ENCODE results near the gene INHBA. TPM values are rescaled to one million over a fixed set of nuclear protein-coding genes. Genes with fewer than 3 reads are reported as not detected.

Gene INHBA
- polyA plus RNA-seq, 1 donor: 2.4 TPM

DNA sequence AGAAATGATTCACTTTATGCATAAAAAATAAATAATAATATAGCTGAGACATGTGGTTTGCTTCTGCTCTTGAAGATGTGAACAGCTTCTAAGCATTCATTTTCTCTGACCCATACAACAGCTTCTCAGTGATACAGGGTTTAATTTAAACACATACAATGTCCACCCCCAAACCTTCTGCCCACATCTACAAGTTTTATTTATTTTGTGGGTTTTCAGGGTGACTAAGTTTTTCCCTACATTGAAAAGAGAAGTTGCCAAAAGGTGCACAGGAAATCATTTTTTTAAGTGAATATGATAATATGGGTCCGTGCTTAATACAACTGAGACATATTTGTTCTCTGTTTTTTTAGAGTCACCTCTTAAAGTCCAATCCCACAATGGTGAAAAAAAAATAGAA is 17.2 kb downstream of the INHBA start:
- DNase-seq: no peak

GRCh38 chr7:41682422-41682821 is 20.5 kb downstream of the INHBA start:
- no peak for DNase-seq

DNA sequence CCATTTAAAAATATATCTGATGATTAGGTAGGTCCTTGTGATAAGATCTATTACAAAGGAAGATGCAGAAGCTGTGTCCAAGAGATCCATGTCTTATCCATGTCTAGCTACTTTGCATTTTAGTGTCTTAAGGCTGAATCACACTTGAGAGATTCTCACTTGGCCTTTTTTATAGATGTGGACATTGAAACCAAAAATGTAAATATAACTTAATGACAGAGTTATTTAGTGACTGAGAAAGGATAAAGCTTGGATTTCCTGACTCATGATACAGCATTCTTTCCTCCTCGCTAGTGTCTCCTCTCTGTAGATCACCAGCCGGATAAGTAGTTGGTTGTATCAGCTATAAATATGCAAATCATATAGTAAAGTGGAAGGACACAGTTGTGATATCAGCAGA is 23.3 kb downstream of the INHBA start:
- DNase-seq: no peak

- no peak for DNase-seq
These were observed 28.3 kb downstream of the INHBA start for GRCh38 chr7:41674505-41675023.

DNA sequence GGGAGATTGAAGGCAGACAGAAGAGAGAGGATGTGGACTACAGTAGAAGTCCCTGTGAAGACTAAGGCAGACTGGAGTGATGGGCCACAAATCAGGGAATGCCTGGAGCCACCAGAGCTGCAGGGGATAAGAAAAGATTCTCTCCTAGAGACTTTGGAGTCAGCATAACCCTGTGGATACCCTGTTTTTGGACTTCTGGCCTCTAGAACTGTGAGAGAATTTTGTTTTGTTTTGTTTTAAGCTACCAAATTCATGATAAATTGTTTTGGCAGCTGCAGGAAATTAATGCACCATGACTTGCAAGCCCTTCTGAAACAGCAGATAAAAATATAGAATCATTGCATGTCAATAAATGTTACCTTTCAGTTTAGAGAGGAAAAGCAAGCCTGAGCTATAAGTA is 41.3 kb downstream of the INHBA start:
- DNase-seq: no peak

DNA sequence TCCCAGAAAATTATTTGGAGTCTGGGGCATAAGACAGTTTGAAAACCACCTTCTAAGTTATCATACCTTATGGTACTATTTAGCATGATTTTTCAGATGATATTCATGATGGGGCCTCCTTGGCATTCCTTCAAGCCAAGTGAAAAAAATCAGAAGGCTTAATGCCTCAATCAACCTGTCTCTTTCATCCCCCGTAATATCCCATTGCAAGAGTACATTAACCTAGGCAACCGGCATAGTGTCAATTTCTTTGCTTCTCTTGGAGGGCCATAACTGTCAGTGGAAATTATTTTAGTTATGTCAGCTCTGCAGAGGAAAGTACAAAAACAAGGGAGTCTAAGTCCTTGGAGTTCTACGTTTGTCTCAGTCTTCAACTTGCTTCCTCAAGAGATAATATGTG is 43.4 kb downstream of the INHBA start:
- no peak for DNase-seq

DNA sequence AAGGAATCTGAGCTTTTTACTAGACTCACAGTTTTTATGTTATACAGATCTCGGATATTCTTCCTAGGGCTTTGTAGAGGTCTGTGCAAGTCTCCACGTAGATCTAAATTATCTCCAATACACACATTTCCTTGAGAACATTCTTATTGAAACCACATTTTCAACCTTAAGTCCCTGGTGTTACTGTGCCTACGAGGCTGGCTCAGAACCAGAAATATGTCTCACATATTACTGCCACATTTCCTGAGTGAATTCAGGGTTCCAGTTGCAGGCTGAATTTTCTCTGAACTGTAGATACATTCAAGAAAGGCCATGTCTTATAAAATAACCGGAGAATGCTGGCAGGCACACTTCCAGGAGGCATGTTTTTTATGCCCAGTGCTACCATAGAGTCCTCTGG is 46.5 kb downstream of the INHBA start:
- no peak for DNase-seq

DNA sequence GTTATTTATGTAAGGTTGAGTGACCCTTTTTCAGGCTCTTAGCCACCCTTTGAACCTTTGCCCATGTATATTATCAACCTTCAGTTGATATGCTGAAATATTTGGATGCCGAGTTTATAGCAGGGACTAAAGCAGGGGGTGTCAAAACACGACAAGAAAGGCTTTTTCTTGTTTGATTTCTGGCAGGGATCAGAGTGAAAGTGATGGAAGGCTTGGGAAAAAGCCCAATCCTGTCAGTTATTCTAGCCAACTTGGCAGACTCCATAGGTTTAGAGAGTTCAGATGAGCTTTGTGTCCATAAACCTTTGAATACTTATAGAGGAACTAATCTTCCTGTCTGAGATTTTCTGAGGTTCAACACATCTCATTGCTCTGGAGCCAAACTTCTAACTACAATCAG is 47.5 kb downstream of the INHBA start:
- peak; percentile 47 for DNase-seq

DNA sequence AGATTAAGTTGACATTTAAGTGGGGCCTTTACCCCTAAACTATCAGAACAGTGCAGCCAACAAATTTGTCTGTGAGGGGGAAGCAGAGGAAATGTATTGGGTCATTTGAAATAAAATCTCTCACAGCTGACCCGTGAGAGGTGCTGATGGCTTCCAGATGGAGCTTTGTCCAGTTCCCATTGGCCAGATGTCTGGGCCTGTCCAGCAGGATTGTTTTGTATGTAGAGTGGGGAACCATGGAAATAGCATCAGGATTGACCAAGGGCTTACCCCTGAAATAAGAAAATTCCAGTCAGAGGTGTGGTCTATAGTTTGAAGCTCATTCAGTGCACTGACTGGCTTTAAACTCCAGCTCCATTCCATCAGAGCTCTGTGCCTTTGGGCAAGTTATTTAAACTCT is 50.6 kb downstream of the INHBA start:
- peak; percentile 78 for DNase-seq

GRCh38 chr7:41648501-41648900 is 54.4 kb downstream of the INHBA start:
- DNase-seq: no peak

GRCh38 chr7:41643616-41644015 is 59.3 kb downstream of the INHBA start:
- no peak for DNase-seq

DNA sequence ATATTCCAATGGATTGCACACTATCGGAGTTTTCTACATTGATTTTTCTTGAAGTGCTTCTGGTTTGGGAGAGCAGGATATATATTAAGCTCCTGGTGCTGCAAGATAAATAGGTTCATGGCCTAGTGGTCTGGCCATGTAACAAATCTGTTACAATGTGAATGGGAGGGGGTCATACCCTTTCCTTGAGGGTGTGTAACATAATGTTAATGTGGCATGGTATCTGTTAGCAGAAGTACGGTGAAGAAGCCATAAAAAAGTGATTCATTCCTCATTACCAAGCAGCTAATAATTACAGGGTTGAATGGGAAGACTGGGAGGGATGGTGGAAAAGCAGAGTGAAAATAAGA is 61.2 kb downstream of the INHBA start:
- no peak for DNase-seq

DNA sequence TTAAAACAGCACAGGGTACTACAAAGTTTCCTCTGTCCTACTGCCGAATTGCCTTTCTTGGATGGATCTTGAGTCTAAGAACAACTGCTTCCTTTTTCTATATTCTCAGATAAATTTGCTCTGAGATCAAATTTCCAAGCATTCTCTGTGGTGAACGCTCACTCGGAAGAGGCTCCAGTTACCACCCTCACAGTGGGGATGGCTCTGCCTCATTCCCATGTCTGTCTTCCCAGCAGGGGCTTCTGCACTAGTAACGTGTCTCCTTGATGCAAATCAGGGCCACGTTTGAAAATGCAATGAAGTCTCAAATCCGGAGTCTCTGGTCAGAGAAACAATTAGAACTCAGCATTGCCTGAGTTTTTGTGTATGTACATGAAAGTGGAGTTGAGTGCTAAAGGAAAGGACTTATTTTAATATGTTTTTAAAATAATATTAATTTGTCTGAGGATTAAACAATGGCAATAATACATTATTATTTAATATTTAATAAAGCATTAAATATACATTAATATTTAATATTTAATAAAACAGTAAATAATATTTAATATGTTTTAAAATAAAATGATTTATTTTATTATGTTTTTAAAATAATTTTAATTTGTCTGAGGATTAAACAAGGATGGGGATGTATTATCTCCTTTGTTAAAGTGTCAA is 61.8 kb downstream of the INHBA start:
- no peak for DNase-seq

DNA sequence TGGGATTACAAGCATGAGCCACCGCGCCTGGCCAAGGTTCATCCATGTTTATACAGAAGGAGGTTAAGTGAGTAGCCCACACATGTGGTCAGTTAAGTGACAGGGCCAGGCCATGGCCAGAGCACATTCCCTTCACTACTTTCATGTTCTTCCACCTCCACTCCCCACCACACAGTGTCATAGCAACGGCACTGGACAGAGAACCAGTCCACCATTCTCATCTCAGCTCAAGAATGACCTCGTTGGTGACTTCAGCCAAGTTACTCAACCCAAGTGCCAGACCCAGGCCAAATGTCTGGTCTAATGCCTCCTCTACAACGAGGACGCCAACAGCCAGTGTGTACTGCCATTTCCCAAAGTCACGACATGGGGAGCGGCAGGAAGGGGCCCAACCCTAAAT is 62.4 kb downstream of the INHBA start:
- no peak for DNase-seq

- DNase-seq: no peak
These were observed 65.8 kb downstream of the INHBA start for GRCh38 chr7:41637049-41637448.

Data from hindlimb muscle (tissue), 1 donor.